PC-3 (cell line): Measurements from ENCODE around the gene COL4A1. TPM values are rescaled to one million over a fixed set of nuclear protein-coding genes. Genes with fewer than 3 reads are reported as not detected.

ENCODE experiments used
- ATAC-seq: fragments of 200-7000 bp; cut with Tn5 transposase; 2 replicates; pipeline ENCODE4 v1.9.1; 2020; ENCODE audit warnings: mild to moderate bottlenecking, moderate library complexity
- BruUV-seq: library from RNA; stranded (reverse); fragments of 400-500 nt; replicated peaks from 2 replicates; lab custom pipeline; 2021; lab: Mats Ljungman, UMichigan
- CTCF ChIA-PET: fragments of 300-600 bp; sonication (Branson Sonifier 250); formaldehyde crosslinking; loops from one replicate; lab custom pipeline; 2022; ENCODE audit warnings: antibody characterized with exemption; lab: Charles Lee
- POLR2A ChIA-PET: fragments of 300-600 bp; sonication (Branson Sonifier 250); formaldehyde crosslinking; loops from one replicate; lab custom pipeline; 2022; ENCODE audit warnings: antibody characterized with exemption; ENCODE audit not compliant: unreplicated experiment; lab: Charles Lee
- DNase-seq: peaks from one replicate; pipeline ENCODE4 v3.0.0-alpha.2; 2015
- H2AFZ ChIP-seq: fragments of 300-600 bp; sonication (generic); 2 replicates; pipeline ENCODE4 v1.6.0; 2016; ENCODE audit warnings: antibody characterized with exemption, low read length
- H3F3A ChIP-seq: fragments of 300-600 bp; sonication (generic); one replicate; pipeline ENCODE4 v1.6.0; 2017; ENCODE audit warnings: antibody characterized with exemption, low read length, control low read depth, mild to moderate bottlenecking; ENCODE audit not compliant: unreplicated experiment
- H3K27ac ChIP-seq: fragments of 300-600 bp; sonication (generic); 2 replicates; pipeline ENCODE4 v1.5.1; 2016; ENCODE audit warnings: mild to moderate bottlenecking, low read length
- H3K27me3 ChIP-seq: fragments of 300-600 bp; sonication (generic); 2 replicates; pipeline ENCODE4 v1.6.1; 2016; ENCODE audit warnings: low read length, mixed read lengths
- H3K36me3 ChIP-seq: fragments of 300-600 bp; sonication (generic); 2 replicates; pipeline ENCODE4 v1.6.1; 2016; ENCODE audit warnings: low read depth, mixed run types, low read length, mixed read lengths
- H3K4me1 ChIP-seq: fragments of 300-600 bp; sonication (generic); 2 replicates; pipeline ENCODE4 v1.5.1; 2016; ENCODE audit warnings: low read length; ENCODE audit not compliant: insufficient read depth
- H3K4me2 ChIP-seq: fragments of 300-600 bp; sonication (generic); 2 replicates; pipeline ENCODE4 v1.6.0; 2016; ENCODE audit warnings: low read length
- H3K4me3 ChIP-seq: fragments of 300-600 bp; sonication (generic); 2 replicates; pipeline ENCODE4 v1.5.1; 2016; ENCODE audit warnings: mild to moderate bottlenecking, low read length, mixed read lengths
- H3K79me2 ChIP-seq: fragments of 300-600 bp; sonication (generic); 2 replicates; pipeline ENCODE4 v1.6.1; 2017; ENCODE audit warnings: low read length, mixed read lengths
- H3K9ac ChIP-seq: fragments of 300-600 bp; sonication (generic); 2 replicates; pipeline ENCODE4 v1.6.0; 2016; ENCODE audit warnings: mild to moderate bottlenecking, low read length
- H3K9me2 ChIP-seq: fragments of 300-600 bp; sonication (generic); replicated peaks from 2 replicates; pipeline ENCODE4 v1.6.1; 2016; ENCODE audit warnings: mixed run types, low read length, mixed read lengths
- H3K9me3 ChIP-seq: fragments of 300-600 bp; sonication (generic); 2 replicates; pipeline ENCODE4 v1.6.1; 2016; ENCODE audit warnings: low read length, mixed read lengths
- H4K20me1 ChIP-seq: fragments of 300-600 bp; sonication (generic); 2 replicates; pipeline ENCODE4 v1.6.1; 2016; ENCODE audit warnings: low read length, mixed read lengths
- EZH2 ChIP-seq: fragments of 300-600 bp; sonication (generic); IDR thresholded peaks from one replicate; pipeline ENCODE4 v1.6.1; 2017; ENCODE audit warnings: antibody characterized with exemption, mild to moderate bottlenecking, low read length; ENCODE audit not compliant: unreplicated experiment
- EZH2phosphoT487 ChIP-seq: fragments of 300-600 bp; sonication (generic); IDR thresholded peaks from 2 replicates; pipeline ENCODE4 v1.6.1; 2018; ENCODE audit warnings: mild to moderate bottlenecking, antibody characterized with exemption, low read length, borderline replicate concordance
- intact Hi-C: fragments of 100-400 bp; cut with micrococcal nuclease; formaldehyde crosslinking; loops from 2 replicates; pipeline ENCODE4 v1.9.0; 2023
- total RNA-seq: library from RNA; depleted of rRNA; stranded (reverse); fragments of >200 nt; gene quantifications from 2 replicates; pipeline ENCODE4 v1.2.3, GENCODE V29; 2014
- TF ChIP-seq, protein P1 (sequence below): fragments of 300-600 bp; sonication (generic); conservative IDR thresholded peaks from 2 replicates; pipeline ENCODE4 v1.5.1; 2017; ENCODE audit warnings: antibody characterized with exemption, low read depth, mild to moderate bottlenecking, low read length

Gene COL4A1
- total RNA-seq, 1 experiment from 2014 or later = 48.7 TPM

DNA sequence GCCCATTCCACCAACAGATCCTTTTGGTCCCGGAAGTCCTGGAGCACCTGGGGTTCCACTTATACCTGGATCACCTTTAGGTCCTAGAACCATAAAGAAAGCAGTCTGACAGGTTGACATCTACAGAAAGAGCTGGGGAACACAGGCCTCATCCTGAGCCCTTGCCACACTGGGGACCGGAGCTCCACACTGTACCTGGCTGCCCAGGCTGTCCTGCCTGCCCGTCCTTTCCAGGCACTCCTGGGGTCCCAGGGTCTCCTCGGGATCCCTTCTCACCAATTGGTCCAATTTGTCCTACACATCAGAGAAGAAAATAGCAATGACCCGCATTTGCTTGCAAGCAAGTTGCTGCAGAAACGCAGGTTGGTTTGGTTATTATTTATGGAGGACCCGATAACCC lies 130.5 kb downstream of the COL4A1 start:
- no peak overlapping the region for H2AFZ ChIP-seq
- peaks cover 19% of the 10 kb centered on the region for H3K36me3 ChIP-seq
- no peaks in the 10 kb centered on the region for H3F3A ChIP-seq
- no peaks in the 10 kb centered on the region for H3K27me3 ChIP-seq
- H3K9me2 ChIP-seq = no peaks in the 10 kb centered on the region
- intact Hi-C loops = no loop called here
- ChIA-PET POLR2A (no interaction called here), CTCF (no interaction called here)
- H3K4me1 ChIP-seq = peaks cover 4% of the 10 kb centered on the region; the same call in 1 of the 2 replicates
- no peak for TF ChIP-seq EZH2
- TF ChIP-seq, protein P1, sequence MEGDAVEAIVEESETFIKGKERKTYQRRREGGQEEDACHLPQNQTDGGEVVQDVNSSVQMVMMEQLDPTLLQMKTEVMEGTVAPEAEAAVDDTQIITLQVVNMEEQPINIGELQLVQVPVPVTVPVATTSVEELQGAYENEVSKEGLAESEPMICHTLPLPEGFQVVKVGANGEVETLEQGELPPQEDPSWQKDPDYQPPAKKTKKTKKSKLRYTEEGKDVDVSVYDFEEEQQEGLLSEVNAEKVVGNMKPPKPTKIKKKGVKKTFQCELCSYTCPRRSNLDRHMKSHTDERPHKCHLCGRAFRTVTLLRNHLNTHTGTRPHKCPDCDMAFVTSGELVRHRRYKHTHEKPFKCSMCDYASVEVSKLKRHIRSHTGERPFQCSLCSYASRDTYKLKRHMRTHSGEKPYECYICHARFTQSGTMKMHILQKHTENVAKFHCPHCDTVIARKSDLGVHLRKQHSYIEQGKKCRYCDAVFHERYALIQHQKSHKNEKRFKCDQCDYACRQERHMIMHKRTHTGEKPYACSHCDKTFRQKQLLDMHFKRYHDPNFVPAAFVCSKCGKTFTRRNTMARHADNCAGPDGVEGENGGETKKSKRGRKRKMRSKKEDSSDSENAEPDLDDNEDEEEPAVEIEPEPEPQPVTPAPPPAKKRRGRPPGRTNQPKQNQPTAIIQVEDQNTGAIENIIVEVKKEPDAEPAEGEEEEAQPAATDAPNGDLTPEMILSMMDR = no peak
- H3K27ac ChIP-seq = no peak overlapping the region
- no peak overlapping the region for H3K4me3 ChIP-seq
- ATAC-seq (no peak), DNase-seq (no peak)
- H3K79me2 ChIP-seq = no peaks in the 10 kb centered on the region
- H3K4me2 ChIP-seq = no peak overlapping the region
- no peaks in the 10 kb centered on the region for H4K20me1 ChIP-seq
- H3K9me3 ChIP-seq = no peaks in the 10 kb centered on the region
- H3K9ac ChIP-seq = no peak overlapping the region
- BruUV-seq = no TSS peak

DNA sequence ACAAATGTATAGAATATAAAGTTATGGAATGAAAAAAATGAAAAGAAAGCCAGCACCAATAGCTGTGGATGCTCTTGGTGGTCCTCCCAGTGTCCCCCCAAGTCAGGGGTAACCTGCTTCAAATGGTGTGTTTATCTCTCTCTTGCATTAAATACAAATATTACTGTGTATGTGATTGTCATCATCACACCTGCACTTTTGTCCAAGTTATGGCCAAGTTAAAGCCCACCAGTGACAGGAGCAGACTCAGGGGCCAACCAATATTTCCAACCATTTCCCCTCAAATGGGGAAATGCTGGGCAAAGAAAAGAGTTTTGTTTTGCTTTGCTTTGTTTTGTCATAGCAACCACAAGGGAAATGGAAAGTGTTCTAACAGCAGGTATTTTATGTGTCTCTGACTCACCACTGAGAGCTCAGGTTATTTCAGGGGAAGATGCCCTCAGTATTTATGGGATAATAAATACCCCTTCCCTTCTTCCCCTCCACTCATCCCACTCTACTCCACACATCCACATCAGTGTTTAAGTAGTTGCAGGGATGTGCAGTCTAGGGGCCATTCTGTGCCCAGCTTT lies 133.6 kb downstream of the COL4A1 start:
- Histone ChIP-seq H3K9me2 (no peaks in the 10 kb centered on the region), H3K4me2 (no peak overlapping the region), H3K4me1 (peaks cover 4% of the 10 kb centered on the region; the same call in 1 of the 2 replicates), H3F3A (no peaks in the 10 kb centered on the region), H4K20me1 (no peaks in the 10 kb centered on the region), H3K9me3 (no peaks in the 10 kb centered on the region), H2AFZ (no peak overlapping the region), H3K4me3 (no peak overlapping the region), H3K79me2 (no peaks in the 10 kb centered on the region), H3K27ac (0 out of 2 replicates have a peak overlapping the region, but pooled peaks have one; percentile 18), H3K27me3 (no peaks in the 10 kb centered on the region), H3K36me3 (peaks cover 19% of the 10 kb centered on the region), H3K9ac (no peak overlapping the region)
- ChIA-PET CTCF (no interaction called here), POLR2A (no interaction called here)
- peak; percentile 61 for ATAC-seq
- peak; percentile 38 for DNase-seq
- BruUV-seq = no TSS peak
- intact Hi-C loops = no loop called here
- TF ChIP-seq, protein P1 = no peak
- TF ChIP-seq EZH2phosphoT487 (no peak), EZH2 (no peak)

DNA sequence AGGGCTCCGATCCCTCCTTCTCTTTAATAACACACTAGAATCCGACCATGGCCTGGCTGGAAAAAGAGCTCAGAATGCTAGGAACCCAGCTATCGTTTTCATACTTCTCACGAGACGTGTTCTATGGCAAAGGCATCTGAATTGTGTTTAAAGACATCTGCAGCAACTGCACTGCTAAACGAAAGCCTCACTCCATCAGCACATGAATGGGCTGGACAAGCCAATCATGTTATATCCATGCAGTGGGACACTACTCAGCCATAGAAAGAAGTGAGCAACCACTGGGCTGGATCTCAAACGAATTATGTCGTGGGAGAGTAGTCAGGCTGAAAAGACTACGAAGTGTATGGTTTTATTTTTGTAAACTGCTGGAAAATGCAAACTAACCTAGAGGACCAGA lies 136.1 kb downstream of the COL4A1 start:
- TF ChIP-seq EZH2phosphoT487 (no peak), EZH2 (no peak)
- TF ChIP-seq, protein P1 = no peak
- Histone ChIP-seq H2AFZ (no peak overlapping the region), H3K9me3 (no peaks in the 10 kb centered on the region), H3K4me1 (peaks cover 9% of the 10 kb centered on the region; the same call in 1 of the 2 replicates), H3K9me2 (no peaks in the 10 kb centered on the region), H3K4me3 (no peak overlapping the region), H3K27ac (no peak overlapping the region), H3K27me3 (no peaks in the 10 kb centered on the region), H3K36me3 (peaks cover 14% of the 10 kb centered on the region), H3K4me2 (no peak overlapping the region), H3K9ac (no peak overlapping the region), H4K20me1 (no peaks in the 10 kb centered on the region), H3F3A (no peaks in the 10 kb centered on the region), H3K79me2 (no peaks in the 10 kb centered on the region)
- BruUV-seq = no TSS peak
- ATAC-seq (no peak), DNase-seq (no peak)
- ChIA-PET CTCF (no interaction called here), POLR2A (no interaction called here)
- intact Hi-C loops = no loop called here
